ENCODE measurements around the gene ADCY6.

Gene ADCY6

GRCh38 chr12:48788854-48789775, at the start of gene ADCY6:
TSS of gene ADCY6 (minus strand) at chr12:48789089. CDS start at chr12:48783434, 5,655 bp downstream.
- TF ChIP-seq, protein P1, sequence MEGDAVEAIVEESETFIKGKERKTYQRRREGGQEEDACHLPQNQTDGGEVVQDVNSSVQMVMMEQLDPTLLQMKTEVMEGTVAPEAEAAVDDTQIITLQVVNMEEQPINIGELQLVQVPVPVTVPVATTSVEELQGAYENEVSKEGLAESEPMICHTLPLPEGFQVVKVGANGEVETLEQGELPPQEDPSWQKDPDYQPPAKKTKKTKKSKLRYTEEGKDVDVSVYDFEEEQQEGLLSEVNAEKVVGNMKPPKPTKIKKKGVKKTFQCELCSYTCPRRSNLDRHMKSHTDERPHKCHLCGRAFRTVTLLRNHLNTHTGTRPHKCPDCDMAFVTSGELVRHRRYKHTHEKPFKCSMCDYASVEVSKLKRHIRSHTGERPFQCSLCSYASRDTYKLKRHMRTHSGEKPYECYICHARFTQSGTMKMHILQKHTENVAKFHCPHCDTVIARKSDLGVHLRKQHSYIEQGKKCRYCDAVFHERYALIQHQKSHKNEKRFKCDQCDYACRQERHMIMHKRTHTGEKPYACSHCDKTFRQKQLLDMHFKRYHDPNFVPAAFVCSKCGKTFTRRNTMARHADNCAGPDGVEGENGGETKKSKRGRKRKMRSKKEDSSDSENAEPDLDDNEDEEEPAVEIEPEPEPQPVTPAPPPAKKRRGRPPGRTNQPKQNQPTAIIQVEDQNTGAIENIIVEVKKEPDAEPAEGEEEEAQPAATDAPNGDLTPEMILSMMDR (IDR thresholded peaks at IDR 0.05; ENCODE audit: extremely low read depth, missing control alignments) = no peak
- DNase-seq (ENCODE audit: low spot score) = peak; percentile 84

DNA sequence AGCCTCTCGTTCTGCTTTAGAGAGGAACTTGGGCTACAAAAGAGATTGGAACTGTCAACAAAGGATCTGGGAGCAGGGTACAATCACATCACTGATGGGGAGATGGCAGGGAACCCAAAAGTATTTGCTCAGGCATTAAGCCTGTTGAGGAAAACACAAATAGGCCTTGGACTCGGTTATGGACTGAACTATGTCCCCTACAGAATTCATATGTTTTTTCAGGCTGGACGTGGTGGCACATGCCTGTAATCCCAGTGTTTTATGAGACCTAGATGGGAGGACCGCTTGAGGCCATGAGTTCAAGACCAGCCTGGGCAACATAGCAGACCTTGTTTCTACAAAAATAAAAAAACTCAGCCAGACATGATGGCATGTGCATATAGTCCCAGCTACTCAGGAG, 49.2 kb upstream of the ADCY6 start:
- TF ChIP-seq, protein P1 (IDR thresholded peaks at IDR 0.05; ENCODE audit: extremely low read depth, missing control alignments) = no peak
- no peak for DNase-seq (ENCODE audit: low spot score)

DNA sequence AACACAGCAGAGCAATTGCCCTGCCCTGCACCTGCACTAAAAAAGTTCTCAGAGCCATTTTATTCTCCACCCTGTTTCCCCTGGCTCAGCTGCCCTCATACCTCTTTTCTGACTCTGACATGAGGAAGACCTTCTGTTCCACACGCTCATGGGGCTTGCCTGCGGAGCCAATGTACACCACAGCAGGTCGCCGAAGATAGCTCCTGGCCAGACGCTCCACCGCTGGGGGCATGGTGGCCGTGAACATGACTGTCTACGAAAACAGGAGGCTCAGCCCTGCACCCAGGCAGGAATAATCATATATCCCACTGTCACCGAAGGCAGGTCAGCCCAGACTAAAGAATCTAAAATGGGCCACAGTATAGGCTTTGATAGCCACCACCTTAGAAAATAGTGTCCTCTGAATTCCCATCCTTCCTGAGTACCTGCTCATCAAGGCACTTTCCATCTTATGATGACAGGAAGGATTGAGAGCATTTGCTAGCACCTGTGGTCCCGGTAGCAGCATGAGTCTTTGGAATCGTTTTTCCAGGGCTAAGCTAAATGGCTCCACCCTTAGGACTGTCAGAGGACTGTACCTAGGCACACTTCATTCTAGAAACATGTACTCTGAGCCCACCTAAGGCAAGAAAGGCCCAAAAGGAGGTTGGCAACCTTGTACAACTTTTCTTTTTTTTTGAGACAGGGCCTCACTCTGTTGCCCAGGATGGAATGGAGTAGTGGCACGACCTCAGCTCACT, 43.6 kb upstream of the ADCY6 start:
- TF ChIP-seq, protein P1 (IDR thresholded peaks at IDR 0.05; ENCODE audit: extremely low read depth, missing control alignments) = no peak

DNA sequence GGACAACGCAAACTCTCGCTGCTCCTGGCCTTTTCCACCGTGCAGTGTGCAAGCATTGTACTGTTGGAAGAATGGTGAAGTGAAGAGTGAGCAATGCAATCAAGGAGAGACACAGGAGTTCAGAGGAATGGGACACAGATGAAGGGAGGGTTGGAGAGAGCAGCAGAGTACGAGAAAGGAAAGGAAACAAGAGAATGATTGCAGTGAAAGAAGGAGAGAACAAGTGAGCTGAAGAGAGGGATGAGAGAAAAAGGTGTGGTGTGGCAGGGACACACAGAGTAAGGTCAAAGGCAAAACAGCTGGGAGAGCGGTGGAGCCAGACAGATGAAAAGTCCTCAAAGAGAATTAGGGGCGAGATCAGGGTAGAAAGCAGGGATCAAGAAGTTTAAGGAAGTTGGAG, 42.4 kb upstream of the ADCY6 start:
- DNase-seq (ENCODE audit: low spot score) = no peak

More for the DNA sequence above, 43.6 kb upstream of the ADCY6 start:
- no peak for DNase-seq (ENCODE audit: low spot score)

DNA sequence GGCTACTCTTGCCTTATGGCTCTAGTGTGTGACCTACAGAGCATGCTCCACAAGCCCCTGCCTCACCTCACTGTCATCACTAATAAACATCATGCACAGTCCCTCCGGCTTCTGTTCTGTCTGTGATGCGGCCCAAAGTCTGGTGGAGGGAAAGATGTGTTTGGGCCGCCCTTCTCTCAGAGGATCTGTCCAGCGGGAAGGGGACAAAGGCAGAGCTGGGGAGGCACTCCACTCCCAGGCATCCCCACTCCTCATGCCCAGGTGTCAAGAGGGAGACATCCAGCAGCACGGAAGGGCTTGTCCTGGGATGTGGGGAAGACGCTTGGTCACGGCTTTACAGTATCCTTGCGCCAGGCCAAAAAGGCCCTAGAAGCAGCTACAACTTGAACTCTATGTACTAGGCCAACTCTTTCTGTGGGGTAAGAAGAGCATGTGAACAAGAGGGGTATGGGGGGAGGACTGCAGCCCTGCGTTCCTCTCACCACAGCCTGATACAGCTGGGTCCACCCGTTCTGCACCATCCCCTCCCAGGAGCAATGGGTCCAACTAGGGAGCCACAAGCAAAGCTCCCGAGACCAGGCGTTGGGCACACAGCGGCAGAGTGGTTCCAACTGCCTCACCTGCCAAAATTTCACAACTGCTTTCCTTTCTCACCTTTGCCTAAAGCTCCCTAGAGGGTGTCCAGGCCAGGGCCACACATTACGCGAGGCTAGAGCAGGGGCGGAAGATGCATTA, 40.1 kb upstream of the ADCY6 start:
- TF ChIP-seq, protein P1 (IDR thresholded peaks at IDR 0.05; ENCODE audit: extremely low read depth, missing control alignments) = no peak
- DNase-seq (ENCODE audit: low spot score) = no peak

More for the DNA sequence above, 42.4 kb upstream of the ADCY6 start:
- TF ChIP-seq, protein P1 (IDR thresholded peaks at IDR 0.05; ENCODE audit: extremely low read depth, missing control alignments) = no peak

DNA sequence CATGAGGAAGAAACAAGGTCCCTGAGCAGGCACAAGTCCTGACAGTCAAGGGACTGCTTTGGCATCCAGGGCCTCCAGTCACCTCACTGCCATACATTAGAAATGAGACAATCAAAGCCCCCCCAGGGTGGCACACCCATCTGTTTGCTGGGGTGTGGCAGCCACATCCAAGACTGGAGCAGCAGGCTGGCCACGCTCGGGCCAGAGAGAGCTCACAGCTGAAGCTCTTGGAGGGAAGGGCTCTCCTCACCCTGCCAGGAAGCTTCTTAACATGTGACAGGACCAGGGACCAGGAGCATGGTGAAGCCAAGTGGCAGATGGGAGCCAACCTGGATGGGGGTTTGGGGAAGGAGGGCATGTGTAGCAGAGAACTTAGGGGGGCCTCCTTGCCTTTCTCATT, 39.4 kb upstream of the ADCY6 start:
- TF ChIP-seq, protein P1 (IDR thresholded peaks at IDR 0.05; ENCODE audit: extremely low read depth, missing control alignments) = no peak
- no peak for DNase-seq (ENCODE audit: low spot score)
